ENCODE measurements around the gene FAM186B. TPM values are rescaled to one million over a fixed set of nuclear protein-coding genes. Genes with fewer than 3 reads are reported as not detected.

The FAM186B gene
- total RNA-seq, 4 donors from 2014 or later = 0.42 to 0.98 (median 0.44) TPM; not detected in 1

GRCh38 chr12:49559011-49559675, 46.3 kb downstream of the FAM186B start:
- no peaks in the 10 kb centered on the region for H3K27me3 ChIP-seq
- H3K9me3 ChIP-seq = no peaks in the 10 kb centered on the region
- DNase-seq (ENCODE audit: low spot score in 2 of 2) = no peak
- TF ChIP-seq POLR2A (IDR thresholded peaks at IDR 0.05) (no peak), CTCF (IDR thresholded peaks at IDR 0.05) (no peak), EP300 (IDR thresholded peaks at IDR 0.05) (no peak)
- 91 to 93% methylated on average over 17 of the region's 17 CpGs for WGBS, 2 donors
- H3K4me1 ChIP-seq = no peaks in the 10 kb centered on the region
- H3K4me3 ChIP-seq = no peak overlapping the region
- no peak overlapping the region for H3K27ac ChIP-seq
- H3K36me3 ChIP-seq = peaks cover 17 to 88% (median 19%) of the 10 kb centered on the region in 3 donors

GRCh38 chr12:49558526-49558925, 46.9 kb downstream of the FAM186B start:
- DNase-seq (ENCODE audit: low spot score in 2 of 2) = no peak
- peaks cover 17 to 82% (median 19%) of the 10 kb centered on the region in 3 donors for H3K36me3 ChIP-seq

GRCh38 chr12:49557917-49558215, 47.6 kb downstream of the FAM186B start:
- 61 to 67% methylated on average over 7 of the region's 7 CpGs for WGBS, 2 donors
- TF ChIP-seq CTCF (IDR thresholded peaks at IDR 0.05) (no peak), POLR2A (IDR thresholded peaks at IDR 0.05) (no peak), EP300 (IDR thresholded peaks at IDR 0.05) (no peak)
- DNase-seq (ENCODE audit: low spot score in 2 of 2) = no peak
- Histone ChIP-seq H3K27ac (no peak overlapping the region), H3K27me3 (no peaks in the 10 kb centered on the region), H3K36me3 (peaks cover 17 to 75% (median 19%) of the 10 kb centered on the region in 3 donors), H3K9me3 (no peaks in the 10 kb centered on the region), H3K4me3 (no peak overlapping the region), H3K4me1 (no peaks in the 10 kb centered on the region)

More at GRCh38 chr12:49558526-49558925, 46.9 kb downstream of the FAM186B start:
- no peaks in the 10 kb centered on the region for H3K27me3 ChIP-seq
- H3K9me3 ChIP-seq = no peaks in the 10 kb centered on the region
- no peak overlapping the region for H3K27ac ChIP-seq
- TF ChIP-seq POLR2A (IDR thresholded peaks at IDR 0.05) = no peak
- TF ChIP-seq CTCF (IDR thresholded peaks at IDR 0.05) = no peak
- TF ChIP-seq EP300 (IDR thresholded peaks at IDR 0.05) = no peak
- no peak overlapping the region for H3K4me3 ChIP-seq
- WGBS, 2 donors = 93 to 94% methylated on average over 13 of the region's 13 CpGs
- H3K4me1 ChIP-seq = no peaks in the 10 kb centered on the region

- H3K36me3 ChIP-seq = peaks cover 13 to 70% (median 19%) of the 10 kb centered on the region in 3 donors
Measured at GRCh38 chr12:49557187-49557916, 48.1 kb downstream of the FAM186B start.

More at GRCh38 chr12:49557187-49557916, 48.1 kb downstream of the FAM186B start:
- Histone ChIP-seq H3K27ac (no peak overlapping the region), H3K4me1 (no peaks in the 10 kb centered on the region), H3K4me3 (no peak overlapping the region), H3K27me3 (no peaks in the 10 kb centered on the region), H3K9me3 (no peaks in the 10 kb centered on the region)
- no peak for TF ChIP-seq EP300 (IDR thresholded peaks at IDR 0.05)
- no peak for TF ChIP-seq CTCF (IDR thresholded peaks at IDR 0.05)
- TF ChIP-seq POLR2A (IDR thresholded peaks at IDR 0.05) = no peak
- no peak for DNase-seq (ENCODE audit: low spot score in 2 of 2)
- 86 to 87% methylated on average over 17 of the region's 18 CpGs for WGBS, 2 donors
